Ramos (cell line): ENCODE data around the gene OR11A1.
"Not testable (repeated sequence)": the region's sequence is repeated elsewhere in the genome, so short reads cannot be mapped to it uniquely, and the experiment has no call there.

Experiments used
- in situ Hi-C: fragments of 300-500 bp; cut with MboI; formaldehyde crosslinking; loops from one replicate; pipeline ENCODE4 v1.14.3; 2022; ENCODE audit warnings: low sequenced_read_pairs; ENCODE audit not compliant: unreplicated experiment

The OR11A1 gene

GRCh38 chr6:29483186-29483585, 26.3 kb upstream of the OR11A1 start:
- in situ Hi-C loops = no loop called here

- in situ Hi-C loops = no loop called here
Measured at GRCh38 chr6:29479560-29479959, 22.7 kb upstream of the OR11A1 start.

GRCh38 chr6:29478740-29479139, 21.9 kb upstream of the OR11A1 start:
- in situ Hi-C loops = no loop called here

- in situ Hi-C loops = no loop called here
Measured at GRCh38 chr6:29477923-29478450, 21.1 kb upstream of the OR11A1 start.

- in situ Hi-C loops = no loop called here
Measured at GRCh38 chr6:29474996-29475395, 18.1 kb upstream of the OR11A1 start.

- in situ Hi-C loops = no loop called here
Measured at GRCh38 chr6:29466241-29466640, 9.4 kb upstream of the OR11A1 start.

GRCh38 chr6:29465801-29466200, 8.9 kb upstream of the OR11A1 start:
- in situ Hi-C loops = no loop called here

GRCh38 chr6:29465279-29465678, 8.4 kb upstream of the OR11A1 start:
- in situ Hi-C loops = no loop called here

- in situ Hi-C loops = no loop called here
Measured at GRCh38 chr6:29462022-29462421, 5.2 kb upstream of the OR11A1 start.

GRCh38 chr6:29461021-29461814, 4.3 kb upstream of the OR11A1 start:
- in situ Hi-C loops = no loop called here

- in situ Hi-C loops = no loop called here
Measured at GRCh38 chr6:29451471-29452193, 5.2 kb downstream of the OR11A1 start.

- in situ Hi-C loops = no loop called here
Measured at GRCh38 chr6:29447670-29448069, 9.2 kb downstream of the OR11A1 start.

- in situ Hi-C loops = not testable (repeated sequence)
Measured at GRCh38 chr6:29444031-29444430, 12.8 kb downstream of the OR11A1 start.

GRCh38 chr6:29442719-29443118, 14.2 kb downstream of the OR11A1 start:
- in situ Hi-C loops = no loop called here

- in situ Hi-C loops = no loop called here
Measured at GRCh38 chr6:29439006-29439405, 17.9 kb downstream of the OR11A1 start, which contains the start of gene OR10C1. Gene OR10C1, plus strand, starts transcription at chr6:29439306. Its CDS starts 710 bp downstream, at chr6:29440016.

GRCh38 chr6:29436730-29437129, 20.1 kb downstream of the OR11A1 start:
- in situ Hi-C loops = not testable (repeated sequence)

GRCh38 chr6:29426654-29427053, 30.2 kb downstream of the OR11A1 start:
- in situ Hi-C loops = no loop called here

- in situ Hi-C loops = no loop called here
Measured at GRCh38 chr6:29425075-29425474, 31.8 kb downstream of the OR11A1 start.

GRCh38 chr6:29424575-29424974, 32.3 kb downstream of the OR11A1 start:
- in situ Hi-C loops = no loop called here

GRCh38 chr6:29424168-29424567, 32.7 kb downstream of the OR11A1 start:
- in situ Hi-C loops = no loop called here

GRCh38 chr6:29419516-29419915, 37.4 kb downstream of the OR11A1 start:
- in situ Hi-C loops = no loop called here
